Kidney (tissue), 14 donors: ENCODE measurements around the gene ASAP3. TPM values are rescaled to one million over a fixed set of nuclear protein-coding genes. Genes with fewer than 3 reads are reported as not detected.

Experiments
- DNase-seq, 5 donors: peaks; one replicate each; pipeline ENCODE4 v3.0.0-alpha.2; 2013 to 2020
- FAIRE-seq: peaks from 2 replicates; lab custom pipeline; 2012; peaks lifted over from hg19 to GRCh38; lab: Jason Lieb, UNC
- H3K27ac ChIP-seq, 2 donors: one replicate each; pipeline ENCODE4 v1.7.0; 2013; ENCODE audit warnings: low read depth in 2 of 2, low read length in 2 of 2, inconsistent platforms in 1 of 2
- H3K27me3 ChIP-seq: one replicate; pipeline ENCODE4 v1.7.1; 2013; ENCODE audit warnings: low read length, inconsistent platforms; ENCODE audit not compliant: control insufficient read depth, insufficient read depth
- H3K36me3 ChIP-seq, 3 donors: one replicate each; pipeline versions ENCODE4 v1.7.0 to v1.7.1; 2013; ENCODE audit warnings: low read length in 3 of 3, control low read depth in 1 of 3, inconsistent platforms in 1 of 3; ENCODE audit not compliant: insufficient read depth in 3 of 3, control insufficient read depth in 2 of 3
- H3K4me1 ChIP-seq, 3 donors: one replicate each; pipeline versions ENCODE4 v1.7.0 to v1.7.1; 2013; ENCODE audit warnings: low read length in 3 of 3, inconsistent platforms in 1 of 3, low read depth in 1 of 3; ENCODE audit not compliant: control insufficient read depth in 2 of 3, insufficient read depth in 2 of 3
- H3K4me3 ChIP-seq, 3 donors: one replicate each; pipeline versions ENCODE4 v1.7.0 to v1.8.1; 2013; ENCODE audit warnings: low read length in 3 of 3, control low read depth in 1 of 3, inconsistent platforms in 1 of 3
- H3K9ac ChIP-seq, 3 donors: one replicate each; pipeline versions ENCODE4 v1.7.0 to v1.7.1; 2013; ENCODE audit warnings: low read length in 3 of 3, control low read depth in 1 of 3, inconsistent platforms in 1 of 3
- H3K9me3 ChIP-seq, 3 donors: one replicate each; pipeline versions ENCODE4 v1.7.0 to v1.7.1; 2013; ENCODE audit warnings: low read length in 3 of 3, control low read depth in 1 of 3, inconsistent platforms in 1 of 3; ENCODE audit not compliant: control insufficient read depth in 2 of 3, insufficient read depth in 1 of 3
- CTCF ChIP-seq: IDR thresholded peaks from 3 replicates; pipeline ENCODE4 v1.5.1; 2012; ENCODE audit warnings: mild to moderate bottlenecking, moderate library complexity, borderline replicate concordance; ENCODE audit not compliant: insufficient read depth; ENCODE audit errors: extremely low read depth
- intact Hi-C: fragments of 100-400 bp; cut with DNase I; formaldehyde crosslinking; loops from one replicate; pipeline ENCODE4 v1.11.1; 2022
- polyA plus RNA-seq: library from polyadenylated mRNA; stranded (reverse); fragments of 350-450 nt; fragmentation: Illumina TruSeq; extraction: RNeasy Lipid Tissue Mini Kit (QIAGEN cat#74804); gene quantifications from one replicate; pipeline ENCODE4 v1.2.3, GENCODE V29; 2014; ENCODE audit warnings: low read depth, low replicate concordance; ENCODE audit not compliant: insufficient read depth
- total RNA-seq: library from RNA; stranded (reverse); fragmentation: NEBNext Ultra II Directional; extraction: Animal tissue kit (Norgen Biotek cat#: 25700); gene quantifications from one replicate; pipeline ENCODE4 v1.2.1, GENCODE V29; 2021
- donor health status: control.
- donor health status: control.
- donor health status: control.
- donor health status: control.
- donor health status: control.
- donor health status: DM: yes; HTN: yes; CAD: no.
- donor health status: Normal renal cell carcinoma (clear cell type).

Gene ASAP3
- total and polyA plus RNA-seq, 2 donors from 2014 or later = 29.9 to 37.8 TPM

GRCh38 chr1:23521588-23521987 lies 37.6 kb upstream of the ASAP3 start:
- Histone ChIP-seq H3K27ac (no peak overlapping the region), H3K4me1 (no peaks in the 10 kb centered on the region), H3K9ac (no peak overlapping the region), H3K9me3 (no peaks in the 10 kb centered on the region), H3K27me3 (no peaks in the 10 kb centered on the region), H3K36me3 (no peaks in the 10 kb centered on the region), H3K4me3 (no peak overlapping the region)
- DNase-seq (no peak), FAIRE-seq (no peak)
- intact Hi-C loops = no loop called here
- no peak for TF ChIP-seq CTCF

GRCh38 chr1:23517581-23517980 lies 33.6 kb upstream of the ASAP3 start:
- intact Hi-C loops = no loop called here
- H3K27ac ChIP-seq = no peak overlapping the region
- H3K27me3 ChIP-seq = no peaks in the 10 kb centered on the region
- TF ChIP-seq CTCF = no peak
- no peak overlapping the region for H3K9ac ChIP-seq
- DNase-seq = no peak
- FAIRE-seq = no peak
- no peaks in the 10 kb centered on the region for H3K36me3 ChIP-seq
- no peaks in the 10 kb centered on the region for H3K4me1 ChIP-seq
- no peaks in the 10 kb centered on the region for H3K9me3 ChIP-seq
- H3K4me3 ChIP-seq = no peak overlapping the region

GRCh38 chr1:23515905-23516304 lies 31.9 kb upstream of the ASAP3 start:
- FAIRE-seq = no peak

More at GRCh38 chr1:23515905-23516304, 31.9 kb upstream of the ASAP3 start:
- no peak overlapping the region for H3K27ac ChIP-seq
- H3K36me3 ChIP-seq = no peaks in the 10 kb centered on the region
- no peak overlapping the region for H3K4me3 ChIP-seq
- no peak for DNase-seq
- no peak overlapping the region for H3K9ac ChIP-seq
- intact Hi-C loops = no loop called here
- H3K27me3 ChIP-seq = no peaks in the 10 kb centered on the region
- TF ChIP-seq CTCF = no peak
- H3K4me1 ChIP-seq = no peaks in the 10 kb centered on the region
- no peaks in the 10 kb centered on the region for H3K9me3 ChIP-seq
